HCT116 (cell line): Measurements from ENCODE around the gene SKA2. TPM values are rescaled to one million over a fixed set of nuclear protein-coding genes. Genes with fewer than 3 reads are reported as not detected.

Experiments
- ATAC-seq: fragments of 200-7000 bp; cut with Tn5 transposase; 2 replicates; pipeline ENCODE4 v1.9.1; 2020; ENCODE audit warnings: mild to moderate bottlenecking, moderate library complexity
- BruUV-seq: library from RNA; stranded (reverse); fragments of 400-500 nt; replicated peaks from 2 replicates; lab custom pipeline; 2021; lab: Mats Ljungman, UMichigan
- CTCF ChIA-PET: fragments of 300-600 bp; sonication (Branson Sonifier 250); formaldehyde crosslinking; loops from one replicate; lab custom pipeline; 2021; ENCODE audit warnings: antibody characterized with exemption; lab: Charles Lee
- POLR2A ChIA-PET: fragments of 300-600, 350-600 bp; sonication (Branson Sonifier 250); formaldehyde crosslinking; loops from one replicate; lab custom pipeline; 2021; ENCODE audit warnings: antibody characterized with exemption; lab: Charles Lee
- RAD21 ChIA-PET, 2 experiments: fragments of 300-600 bp; sonication (Branson Sonifier 250); formaldehyde crosslinking; loops; one replicate each; lab custom pipeline; 2023; ENCODE audit warnings: low total read pairs in 2 of 2; ENCODE audit not compliant: uncharacterized antibody in 2 of 2, unreplicated experiment in 2 of 2, low non-redundant PET in 1 of 2; lab: Charles Lee
- DNase-seq: peaks from one replicate; pipeline ENCODE4 v3.0.0-alpha.2; 2010; ENCODE audit warnings: low read depth, low spot score
- H2AFZ ChIP-seq: fragments of 200-600 bp; shearing (Covaris generic), sonication (generic); 2 replicates; pipeline ENCODE4 v1.6.1; 2017; ENCODE audit warnings: low read depth, mixed run types, mixed read lengths, antibody characterized with exemption, low read length; ENCODE audit not compliant: poor library complexity, severe bottlenecking
- H3K27ac ChIP-seq: 2 replicates; pipeline ENCODE4 v1.5.1; 2012; ENCODE audit warnings: low read depth, low read length
- H3K27me3 ChIP-seq: fragments of 200-600 bp; sonication (generic); 2 replicates; pipeline ENCODE4 v1.6.1; 2016; ENCODE audit warnings: mixed run types, low read length, mixed read lengths; ENCODE audit not compliant: insufficient read depth
- H3K36me3 ChIP-seq, 2 experiments: fragments of 200-500 bp in 1 of 2; fragments of 200-600 bp in 1 of 2; sonication (Bioruptor generic) in 1 of 2; sonication (generic) in 1 of 2; 2 replicates each; pipeline versions ENCODE4 v1.5.1 to v1.6.1; 2014 to 2016; ENCODE audit warnings: low read length in 2 of 2, inconsistent platforms in 1 of 2, mixed read lengths in 1 of 2, mixed run types in 1 of 2; ENCODE audit not compliant: insufficient read depth in 2 of 2, control insufficient read depth in 1 of 2
- H3K4me1 ChIP-seq, 2 experiments: fragments of 200-600 bp in 1 of 2; sonication (generic) in 1 of 2; 2 replicates each; pipeline versions ENCODE4 v1.5.1 to v1.6.1; 2012 to 2017; ENCODE audit warnings: low read length in 2 of 2, inconsistent platforms in 1 of 2, mild to moderate bottlenecking in 1 of 2, mixed read lengths in 1 of 2, mixed run types in 1 of 2, moderate library complexity in 1 of 2; ENCODE audit not compliant: insufficient read depth in 2 of 2, control insufficient read depth in 1 of 2
- H3K4me2 ChIP-seq: fragments of 200-600 bp; sonication (generic); 2 replicates; pipeline ENCODE4 v1.6.1; 2017; ENCODE audit warnings: mixed run types, low read length, mixed read lengths
- H3K4me3 ChIP-seq, 2 experiments: fragments of 200-600 bp in 1 of 2; sonication (generic) in 1 of 2; replicated peaks in 1 of 2; 2 replicates each; pipeline ENCODE4 v1.5.1; 2011 to 2016; ENCODE audit warnings: low read length in 2 of 2, control low read depth in 1 of 2, low read depth in 1 of 2, mild to moderate bottlenecking in 1 of 2, mixed read lengths in 1 of 2, mixed run types in 1 of 2
- H3K79me2 ChIP-seq: fragments of 200-600 bp; sonication (generic); 2 replicates; pipeline ENCODE4 v1.6.1; 2017; ENCODE audit warnings: mild to moderate bottlenecking, mixed run types, low read length, moderate library complexity, mixed read lengths; ENCODE audit not compliant: insufficient read depth
- H3K9ac ChIP-seq: fragments of 200-600 bp; sonication (generic); 2 replicates; pipeline ENCODE4 v1.6.1; 2016; ENCODE audit warnings: low read length, mixed read lengths
- H3K9me2 ChIP-seq: fragments of 200-600 bp; sonication (generic), shearing (Covaris generic); 2 replicates; pipeline ENCODE4 v1.6.1; 2017; ENCODE audit warnings: mixed run types, mild to moderate bottlenecking, moderate library complexity; ENCODE audit not compliant: insufficient read depth
- H3K9me3 ChIP-seq, 2 experiments: fragments of 200-500 bp in 1 of 2; fragments of 200-600 bp in 1 of 2; sonication (Bioruptor generic) in 1 of 2; sonication (generic) in 1 of 2; 2 replicates each; pipeline ENCODE4 v1.6.1; 2014 to 2017; ENCODE audit warnings: low read length in 2 of 2, mixed read lengths in 2 of 2, inconsistent platforms in 1 of 2, low read depth in 1 of 2, mild to moderate bottlenecking in 1 of 2, mixed run types in 1 of 2, moderate library complexity in 1 of 2; ENCODE audit not compliant: control insufficient read depth in 1 of 2, insufficient read depth in 1 of 2
- H4K20me1 ChIP-seq: fragments of 200-600 bp; sonication (generic), shearing (Covaris generic); 2 replicates; pipeline ENCODE4 v1.6.1; 2017; ENCODE audit warnings: mixed run types, mild to moderate bottlenecking, moderate library complexity; ENCODE audit not compliant: insufficient read depth
- CBX3 ChIP-seq: IDR thresholded peaks from 2 replicates; pipeline ENCODE4 v1.6.1; 2012; ENCODE audit warnings: low read depth
- CTCF ChIP-seq, 3 experiments: fragments of 200-600 bp in 1 of 3; sonication (generic) in 1 of 3; IDR thresholded peaks in 2 of 3; conservative IDR thresholded peaks in 1 of 3; 2 replicates each; pipeline ENCODE4 v1.5.1; 2012 to 2017; ENCODE audit warnings: low read depth in 2 of 3, low read length in 2 of 3, antibody characterized with exemption in 1 of 3, borderline replicate concordance in 1 of 3, control low read depth in 1 of 3, mild to moderate bottlenecking in 1 of 3, mixed read lengths in 1 of 3, mixed run types in 1 of 3, moderate library complexity in 1 of 3; ENCODE audit not compliant: insufficient read depth in 1 of 3
- EGR1 ChIP-seq: IDR thresholded peaks from 2 replicates; pipeline ENCODE4 v1.6.1; 2012; ENCODE audit warnings: low read depth
- ELF1 ChIP-seq: IDR thresholded peaks from 2 replicates; pipeline ENCODE4 v1.6.1; 2012; ENCODE audit warnings: low read depth, borderline replicate concordance
- JUND ChIP-seq: IDR thresholded peaks from 2 replicates; pipeline ENCODE4 v1.6.1; 2012
- MAX ChIP-seq: IDR thresholded peaks from 2 replicates; pipeline ENCODE4 v1.6.1; 2012
- POLR2AphosphoS5 ChIP-seq: IDR thresholded peaks from 2 replicates; pipeline ENCODE4 v1.6.1; 2011; ENCODE audit warnings: mild to moderate bottlenecking, low read depth, low read length, moderate library complexity
- RAD21 ChIP-seq: IDR thresholded peaks from 2 replicates; pipeline ENCODE4 v1.6.1; 2012; ENCODE audit warnings: low read depth, mild to moderate bottlenecking
- SIN3A ChIP-seq: IDR thresholded peaks from 2 replicates; pipeline ENCODE4 v1.6.1; 2012; ENCODE audit warnings: low read depth
- SP1 ChIP-seq: IDR thresholded peaks from 2 replicates; pipeline ENCODE4 v1.6.1; 2012; ENCODE audit warnings: low read depth
- TCF7L2 ChIP-seq: IDR thresholded peaks from 2 replicates; pipeline ENCODE4 v1.7.0; 2011; ENCODE audit warnings: borderline replicate concordance, inconsistent platforms; ENCODE audit not compliant: insufficient read depth, insufficient read length; ENCODE audit errors: extremely low read depth
- YY1 ChIP-seq: IDR thresholded peaks from 2 replicates; pipeline ENCODE4 v1.6.1; 2011; ENCODE audit warnings: low read length, low read depth, moderate library complexity, mild to moderate bottlenecking; ENCODE audit not compliant: insufficient replicate concordance; ENCODE audit errors: extremely low read depth
- intact Hi-C: fragments of 100-400 bp; cut with micrococcal nuclease; formaldehyde crosslinking; loops from 2 replicates; pipeline ENCODE4 v1.10.0; 2022
- total RNA-seq: library from RNA; stranded (reverse); gene quantifications from one replicate; pipeline ENCODE4 v1.2.1, GENCODE V29; 2021; ENCODE audit not compliant: unreplicated experiment
- TF ChIP-seq, protein P1 (sequence below): IDR thresholded peaks from 2 replicates; pipeline ENCODE4 v1.6.1; 2011; ENCODE audit warnings: mild to moderate bottlenecking, low read length, moderate library complexity; ENCODE audit not compliant: insufficient replicate concordance; ENCODE audit errors: extremely low read depth
- TF ChIP-seq, protein P2 (sequence below): IDR thresholded peaks from 2 replicates; pipeline ENCODE4 v1.6.1; 2012

Gene SKA2
- total RNA-seq, 1 experiment from 2014 or later = 72.8 TPM

DNA sequence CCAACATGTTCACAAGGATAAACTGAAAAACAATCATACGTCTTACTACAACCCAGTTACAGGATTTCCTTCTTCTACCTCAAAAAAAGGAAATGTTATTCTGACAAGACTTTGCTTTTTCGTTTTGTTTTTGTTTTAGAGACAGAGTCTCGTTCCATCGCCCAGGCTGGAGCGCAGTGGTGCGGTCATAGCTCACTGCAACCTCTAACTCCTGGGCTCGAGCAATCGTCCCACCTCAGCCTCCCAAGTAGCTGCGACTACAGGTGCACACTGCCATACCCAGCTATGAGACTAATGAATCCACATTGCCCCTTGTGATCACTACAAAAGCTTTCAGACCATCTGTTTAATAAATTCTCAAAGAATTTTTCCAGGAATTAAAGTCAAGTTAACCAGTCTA lies 39.5 kb downstream of the SKA2 start (continued):
- TF ChIP-seq SP1 = no peak
- no peak for TF ChIP-seq RAD21
- no peak for TF ChIP-seq CTCF (IDR thresholded peaks at IDR 0.05 in 2 of 3, conservative IDR thresholded peaks at IDR 0.05 in 1 of 3; ENCODE audit: borderline replicate concordance in 1 of 3, insufficient read depth in 1 of 3, low read depth in 2 of 3, low read length in 2 of 3)
- TF ChIP-seq CBX3 = no peak
- no peak for TF ChIP-seq TCF7L2
- TF ChIP-seq, protein P1, sequence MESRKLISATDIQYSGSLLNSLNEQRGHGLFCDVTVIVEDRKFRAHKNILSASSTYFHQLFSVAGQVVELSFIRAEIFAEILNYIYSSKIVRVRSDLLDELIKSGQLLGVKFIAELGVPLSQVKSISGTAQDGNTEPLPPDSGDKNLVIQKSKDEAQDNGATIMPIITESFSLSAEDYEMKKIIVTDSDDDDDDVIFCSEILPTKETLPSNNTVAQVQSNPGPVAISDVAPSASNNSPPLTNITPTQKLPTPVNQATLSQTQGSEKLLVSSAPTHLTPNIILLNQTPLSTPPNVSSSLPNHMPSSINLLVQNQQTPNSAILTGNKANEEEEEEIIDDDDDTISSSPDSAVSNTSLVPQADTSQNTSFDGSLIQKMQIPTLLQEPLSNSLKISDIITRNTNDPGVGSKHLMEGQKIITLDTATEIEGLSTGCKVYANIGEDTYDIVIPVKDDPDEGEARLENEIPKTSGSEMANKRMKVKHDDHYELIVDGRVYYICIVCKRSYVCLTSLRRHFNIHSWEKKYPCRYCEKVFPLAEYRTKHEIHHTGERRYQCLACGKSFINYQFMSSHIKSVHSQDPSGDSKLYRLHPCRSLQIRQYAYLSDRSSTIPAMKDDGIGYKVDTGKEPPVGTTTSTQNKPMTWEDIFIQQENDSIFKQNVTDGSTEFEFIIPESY = no peak

GRCh38 chr17:59111539-59111938 lies 43.4 kb downstream of the SKA2 start:
- ATAC-seq (no peak), DNase-seq (no peak)
- Histone ChIP-seq H3K9me3 (no peaks in the 10 kb centered on the region), H3K9ac (no peak overlapping the region), H3K4me3 (no peak overlapping the region), H3K9me2 (no peaks in the 10 kb centered on the region), H3K4me1 (peaks cover 5 to 9% of the 10 kb centered on the region in 2 experiments; a peak in 3 of 4 replicates), H2AFZ (no peak overlapping the region), H3K4me2 (no peak overlapping the region), H4K20me1 (no peaks in the 10 kb centered on the region), H3K27ac (no peak overlapping the region), H3K36me3 (peaks cover 4 to 9% of the 10 kb centered on the region in 2 experiments; a peak in 2 of 4 replicates), H3K79me2 (peaks cover 21% of the 10 kb centered on the region), H3K27me3 (no peaks in the 10 kb centered on the region)
- RAD21 ChIA-PET = no interaction called here
- intact Hi-C loops = no loop called here
- CTCF ChIA-PET = no interaction called here
- TF ChIP-seq SIN3A (no peak), ELF1 (no peak), RAD21 (no peak), JUND (no peak), YY1 (no peak), POLR2AphosphoS5 (no peak), MAX (no peak), SP1 (no peak), EGR1 (no peak), CTCF (IDR thresholded peaks at IDR 0.05 in 2 of 3, conservative IDR thresholded peaks at IDR 0.05 in 1 of 3; ENCODE audit: borderline replicate concordance in 1 of 3, insufficient read depth in 1 of 3, low read depth in 2 of 3, low read length in 2 of 3) (no peak), TCF7L2 (no peak), CBX3 (no peak)
- TF ChIP-seq, protein P2, sequence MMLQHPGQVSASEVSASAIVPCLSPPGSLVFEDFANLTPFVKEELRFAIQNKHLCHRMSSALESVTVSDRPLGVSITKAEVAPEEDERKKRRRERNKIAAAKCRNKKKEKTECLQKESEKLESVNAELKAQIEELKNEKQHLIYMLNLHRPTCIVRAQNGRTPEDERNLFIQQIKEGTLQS = no peak
- BruUV-seq = no TSS peak
- POLR2A ChIA-PET = interaction anchor here (0.5 kb wide), 1 partner anchor 18 kb away, joined by 3 read pairs; no protein-coding TSS in a partner anchor
